GM18909 (cell line): ENCODE data around the gene TTLL11.
"Not testable (repeated sequence)": the region's sequence is repeated elsewhere in the genome, so short reads cannot be mapped to it uniquely, and the experiment has no call there.

ENCODE experiments used
- ATAC-seq: cut with Tn5 transposase; IDR thresholded peaks from one replicate; pipeline ENCODE4 v1.9.1; 2021; ENCODE audit warnings: mild to moderate bottlenecking; ENCODE audit not compliant: unreplicated experiment, poor library complexity

Gene TTLL11

GRCh38 chr9:121810489-121810888 is 282.6 kb downstream of the TTLL11 start:
- no peak for ATAC-seq

GRCh38 chr9:121809356-121810050 is 283.6 kb downstream of the TTLL11 start:
- ATAC-seq, result no peak

GRCh38 chr9:121808781-121809180 is 284.3 kb downstream of the TTLL11 start:
- no peak for ATAC-seq

- ATAC-seq, result no peak
Observed at GRCh38 chr9:121807823-121808278, 285.3 kb downstream of the TTLL11 start.

DNA sequence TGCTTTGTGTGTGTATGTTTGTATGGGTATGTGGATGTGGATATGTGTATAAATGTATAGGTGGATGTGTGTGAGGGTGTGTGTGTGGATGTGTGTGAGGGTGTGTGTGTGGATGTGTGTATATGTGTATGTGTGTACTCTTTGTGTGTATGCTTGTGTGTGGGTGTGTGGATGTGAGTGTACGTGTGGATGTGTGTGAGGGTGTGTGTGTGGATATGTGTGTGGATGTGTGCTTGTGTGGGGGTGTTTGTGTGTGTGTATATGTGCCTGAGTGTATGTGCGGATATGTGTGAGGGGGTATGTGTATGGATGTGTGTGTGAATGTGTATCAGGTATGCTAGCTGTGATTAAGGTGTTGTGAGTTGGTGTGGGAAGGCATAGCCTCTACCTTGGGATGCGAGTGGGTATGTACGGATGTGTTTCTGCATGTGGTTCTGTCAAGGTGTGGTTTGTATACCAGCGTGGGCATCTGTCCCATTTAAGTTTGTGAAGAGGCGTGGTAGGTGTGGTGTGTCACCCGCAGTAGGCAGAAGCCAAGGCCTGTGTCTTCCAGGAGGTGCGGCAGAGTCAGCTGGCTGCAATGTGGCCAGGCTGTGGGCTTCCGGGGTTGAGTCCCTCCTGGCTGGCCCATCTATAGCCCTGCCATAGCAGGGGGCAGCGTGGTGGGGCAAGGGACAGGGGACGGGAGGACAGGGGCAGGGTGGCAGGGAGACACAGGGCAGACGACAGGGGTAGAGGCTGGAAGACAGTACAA is 285.9 kb downstream of the TTLL11 start:
- no peak for ATAC-seq

DNA sequence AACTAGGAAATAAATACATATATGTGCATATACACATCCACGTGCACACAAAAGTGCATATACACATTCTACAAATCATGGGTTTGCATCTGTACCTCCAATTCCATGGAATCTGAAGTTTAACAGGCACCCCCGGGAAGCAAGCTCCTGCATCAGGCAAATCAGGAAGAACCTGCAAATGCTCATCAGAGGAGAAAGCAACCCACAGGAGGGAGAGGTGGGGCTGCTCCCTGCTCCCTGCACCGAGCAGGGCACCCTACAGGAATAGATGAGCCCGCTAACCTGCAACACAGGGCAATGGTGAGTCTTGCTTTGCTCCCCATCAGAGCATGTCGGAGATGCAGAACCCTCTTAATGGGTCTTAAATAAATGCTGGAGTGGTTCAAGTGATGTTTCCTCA is 290.4 kb downstream of the TTLL11 start:
- no peak for ATAC-seq

DNA sequence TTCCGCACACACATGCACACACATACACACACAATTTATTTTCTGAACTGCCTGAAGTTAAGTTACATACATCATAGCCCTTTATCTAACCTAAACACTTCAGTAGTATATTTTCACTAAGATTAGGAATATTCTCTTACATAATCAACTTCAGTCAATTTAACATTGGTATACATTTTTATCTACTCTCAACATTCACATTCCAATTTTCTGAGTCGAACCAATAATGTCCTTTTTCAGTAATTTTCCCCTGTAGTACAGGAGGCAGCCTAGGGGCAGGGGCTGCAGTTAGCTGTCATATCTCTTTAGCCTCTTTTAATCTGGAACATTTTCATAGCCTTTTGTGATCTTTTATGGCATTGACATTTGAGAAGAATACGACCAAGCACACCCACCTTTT is 291.5 kb downstream of the TTLL11 start:
- ATAC-seq, result no peak

DNA sequence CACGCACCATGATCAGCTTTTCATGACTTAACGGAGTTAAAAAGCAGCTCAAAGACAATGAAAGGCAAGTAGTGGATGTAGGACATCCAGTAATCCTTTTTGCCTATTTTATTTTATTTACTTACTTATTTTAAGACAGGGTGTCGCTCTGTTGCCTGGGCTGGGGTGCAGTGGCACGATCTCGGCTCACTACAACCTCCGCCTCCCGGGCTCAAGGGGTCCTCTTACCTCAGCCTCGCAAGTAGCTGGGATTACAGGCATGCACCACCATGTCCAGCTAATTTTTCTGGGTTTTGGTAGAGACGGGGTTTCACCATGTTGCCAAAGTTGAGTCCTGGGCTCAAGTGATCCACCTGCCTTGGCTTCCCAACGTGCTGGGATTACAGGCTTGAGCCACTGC is 292.7 kb downstream of the TTLL11 start:
- no peak for ATAC-seq

GRCh38 chr9:121798941-121799340 is 294.2 kb downstream of the TTLL11 start:
- ATAC-seq, result no peak

- ATAC-seq, result no peak
Observed at GRCh38 chr9:121797081-121797480, 296.0 kb downstream of the TTLL11 start.

GRCh38 chr9:121794334-121794733 is 298.8 kb downstream of the TTLL11 start:
- not testable (repeated sequence) for ATAC-seq

GRCh38 chr9:121792476-121792875 is 300.6 kb downstream of the TTLL11 start:
- ATAC-seq, result not testable (repeated sequence)

DNA sequence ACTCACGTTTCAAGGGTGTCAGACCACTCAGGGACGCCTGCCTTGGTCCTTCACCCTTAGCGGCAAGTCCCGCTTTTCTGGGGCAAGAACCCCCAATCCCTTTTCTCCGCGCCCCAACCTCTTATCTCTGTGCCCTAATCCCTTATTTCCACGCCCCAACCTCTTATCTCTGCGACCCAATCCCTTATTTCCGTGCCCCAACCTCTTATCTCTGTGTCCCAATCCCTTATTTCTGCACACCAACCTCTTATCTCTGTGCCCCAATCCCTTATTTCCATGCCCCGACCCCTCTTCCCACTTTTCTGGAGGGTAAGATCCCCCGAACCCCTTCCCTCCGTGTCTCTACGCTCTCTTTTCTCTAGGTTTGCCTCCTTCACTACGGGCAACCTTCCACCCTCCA is 302.3 kb downstream of the TTLL11 start:
- no peak for ATAC-seq

DNA sequence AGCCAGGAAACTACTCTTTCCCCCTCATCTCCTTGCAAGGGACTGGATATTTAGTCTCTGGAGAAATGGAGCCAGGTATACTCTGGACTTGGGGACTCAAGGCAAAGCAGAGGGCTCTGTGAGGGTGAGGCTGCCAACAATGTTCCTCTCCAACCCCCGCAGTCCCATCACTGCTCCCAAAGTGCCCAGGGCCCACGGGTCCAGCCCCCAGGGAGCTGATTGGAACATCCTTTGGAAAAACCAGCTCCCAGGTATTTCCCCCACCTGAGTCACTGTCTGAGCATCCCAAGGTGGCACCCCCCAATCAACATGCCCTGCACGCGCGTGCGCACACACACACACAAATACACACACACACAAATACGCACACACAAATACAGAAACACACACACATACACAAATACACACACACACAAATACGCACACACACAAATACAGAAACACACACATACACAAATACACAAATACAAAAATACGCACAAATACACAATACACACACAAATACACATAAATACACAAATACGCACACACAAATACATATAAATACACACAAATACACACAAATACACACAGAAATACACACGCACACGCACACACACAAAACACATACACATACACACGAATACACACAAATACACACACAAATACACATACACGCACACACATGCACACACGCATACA is 304.3 kb downstream of the TTLL11 start:
- no peak for ATAC-seq

- ATAC-seq, result no peak
Observed at GRCh38 chr9:121786998-121787422, 306.1 kb downstream of the TTLL11 start.

DNA sequence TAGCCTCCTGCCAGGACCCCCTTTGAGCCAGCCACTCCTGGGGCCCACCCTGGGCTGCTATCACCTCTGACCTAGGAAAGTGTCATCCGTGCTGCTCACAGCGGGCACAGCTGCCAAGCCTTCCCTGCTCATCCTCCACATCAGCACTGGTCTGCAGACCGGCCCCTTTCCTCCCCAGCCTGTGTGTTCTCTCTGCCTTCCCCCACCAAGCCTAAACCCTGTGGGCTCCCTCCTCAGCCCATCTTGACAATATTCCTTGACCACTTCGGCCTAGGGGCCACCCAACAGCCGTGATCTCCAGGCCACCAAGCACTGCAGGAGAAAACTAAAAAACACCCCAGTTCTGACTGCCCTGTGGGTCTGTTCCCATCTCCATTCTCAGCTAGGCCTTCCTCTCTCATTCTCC is 306.6 kb downstream of the TTLL11 start:
- no peak for ATAC-seq

- no peak for ATAC-seq
Observed at GRCh38 chr9:121785673-121786542, 307.2 kb downstream of the TTLL11 start.

GRCh38 chr9:121784731-121785411 is 308.2 kb downstream of the TTLL11 start:
- no peak for ATAC-seq
